OCI-LY1 (cell line): ENCODE measurements around the gene SULF2.

Experiments used
- H2AFZ ChIP-seq: fragments of 200-600 bp; sonication (generic), shearing (Covaris generic); 2 replicates; pipeline ENCODE4 v1.6.0; 2014; ENCODE audit warnings: antibody characterized with exemption, mild to moderate bottlenecking, low read length
- H3F3A ChIP-seq: fragments of 200-600 bp; sonication (generic), shearing (Covaris generic); 2 replicates; pipeline ENCODE4 v1.6.0; 2014; ENCODE audit warnings: mild to moderate bottlenecking, antibody characterized with exemption, low read length, moderate library complexity; ENCODE audit not compliant: insufficient read depth
- H3K27ac ChIP-seq: fragments of 200-600 bp; sonication (generic); 2 replicates; pipeline ENCODE4 v1.5.1; 2014; ENCODE audit warnings: low read length, mixed run types, mild to moderate bottlenecking, low read depth; ENCODE audit not compliant: poor library complexity, severe bottlenecking
- H3K27me3 ChIP-seq: fragments of 200-600 bp; sonication (generic); 2 replicates; pipeline ENCODE4 v1.6.0; 2014; ENCODE audit warnings: antibody characterized with exemption, mild to moderate bottlenecking, low read length, moderate library complexity; ENCODE audit not compliant: insufficient read depth
- H3K36me3 ChIP-seq: fragments of 200-600 bp; sonication (generic); 2 replicates; pipeline ENCODE4 v1.6.1; 2014; ENCODE audit warnings: mild to moderate bottlenecking, antibody characterized with exemption, low read length, moderate library complexity, mixed read lengths; ENCODE audit not compliant: insufficient read depth
- H3K4me1 ChIP-seq: fragments of 200-600 bp; sonication (generic); 2 replicates; pipeline ENCODE4 v1.5.1; 2014; ENCODE audit warnings: mild to moderate bottlenecking, low read length, moderate library complexity; ENCODE audit not compliant: insufficient read depth, severe bottlenecking
- H3K4me2 ChIP-seq: fragments of 200-600 bp; sonication (generic), shearing (Covaris generic); 2 replicates; pipeline ENCODE4 v1.6.1; 2014; ENCODE audit warnings: low read length
- H3K4me3 ChIP-seq: fragments of 200-600 bp; sonication (generic); 2 replicates; pipeline ENCODE4 v1.5.1; 2014; ENCODE audit warnings: low read length, low read depth, mild to moderate bottlenecking, mixed read lengths; ENCODE audit not compliant: poor library complexity, severe bottlenecking
- H3K79me2 ChIP-seq: fragments of 200-600 bp; shearing (Covaris generic); 2 replicates; pipeline ENCODE4 v1.6.1; 2016; ENCODE audit warnings: mixed run types, low read length, mixed read lengths; ENCODE audit not compliant: insufficient read depth
- H3K9ac ChIP-seq: fragments of 200-600 bp; sonication (generic), shearing (Covaris generic); 2 replicates; pipeline ENCODE4 v1.6.1; 2014; ENCODE audit warnings: mild to moderate bottlenecking, low read length, mixed read lengths
- H3K9me2 ChIP-seq: fragments of 200-600 bp; sonication (generic), shearing (Covaris generic); 2 replicates; pipeline ENCODE4 v1.6.1; 2014; ENCODE audit warnings: low read depth, mild to moderate bottlenecking, low read length, mixed read lengths
- H3K9me3 ChIP-seq: fragments of 200-600 bp; shearing (Covaris generic); 2 replicates; pipeline ENCODE4 v1.6.1; 2014; ENCODE audit warnings: low read length, mixed read lengths
- H4K20me1 ChIP-seq: fragments of 200-600 bp; sonication (generic), shearing (Covaris generic); 2 replicates; pipeline ENCODE4 v1.6.0; 2016; ENCODE audit warnings: mild to moderate bottlenecking, low read length; ENCODE audit not compliant: insufficient read depth
- CTCF ChIP-seq: fragments of 200-600 bp; sonication (generic), shearing (Covaris generic); IDR thresholded peaks from 2 replicates; pipeline ENCODE4 v1.5.1; 2017; ENCODE audit warnings: mild to moderate bottlenecking, antibody characterized with exemption, low read length, moderate library complexity, mixed read lengths
- EZH2 ChIP-seq: fragments of 200-600 bp; sonication (generic), shearing (Covaris generic); IDR thresholded peaks from 2 replicates; pipeline ENCODE4 v1.8.0; 2017; ENCODE audit warnings: borderline replicate concordance, mixed run types, mild to moderate bottlenecking, antibody characterized with exemption, low read length, moderate library complexity, mixed read lengths

The SULF2 gene

GRCh38 chr20:47764154-47764733 lies 21.0 kb downstream of the SULF2 start:
- TF ChIP-seq CTCF (no peak), EZH2 (no peak)
- H3K79me2 ChIP-seq: no peaks in the 10 kb centered on the region
- H3K4me3 ChIP-seq: no peak overlapping the region
- no peak overlapping the region for H3K27ac ChIP-seq
- H4K20me1 ChIP-seq: no peaks in the 10 kb centered on the region
- no peak overlapping the region for H2AFZ ChIP-seq
- no peaks in the 10 kb centered on the region for H3K9me2 ChIP-seq
- peaks cover 8% of the 10 kb centered on the region for H3K27me3 ChIP-seq
- no peak overlapping the region for H3K9ac ChIP-seq
- no peaks in the 10 kb centered on the region for H3K4me1 ChIP-seq
- no peaks in the 10 kb centered on the region for H3K36me3 ChIP-seq
- H3K9me3 ChIP-seq: no peaks in the 10 kb centered on the region
- H3F3A ChIP-seq: no peaks in the 10 kb centered on the region
- H3K4me2 ChIP-seq: no peak overlapping the region

- Histone ChIP-seq H3K36me3 (no peaks in the 10 kb centered on the region), H2AFZ (no peak overlapping the region), H3K79me2 (no peaks in the 10 kb centered on the region), H3K4me3 (no peak overlapping the region), H3K4me1 (no peaks in the 10 kb centered on the region), H3K4me2 (no peak overlapping the region), H3K9me2 (no peaks in the 10 kb centered on the region), H3K27me3 (peaks cover 8% of the 10 kb centered on the region), H4K20me1 (no peaks in the 10 kb centered on the region), H3K9ac (no peak overlapping the region), H3K27ac (no peak overlapping the region), H3F3A (no peaks in the 10 kb centered on the region), H3K9me3 (no peaks in the 10 kb centered on the region)
- TF ChIP-seq EZH2 (no peak), CTCF (no peak)
Measured at GRCh38 chr20:47762699-47763268, 22.5 kb downstream of the SULF2 start.

- no peaks in the 10 kb centered on the region for H3K4me1 ChIP-seq
- H3K4me2 ChIP-seq: no peak overlapping the region
- H3K9me3 ChIP-seq: no peaks in the 10 kb centered on the region
- peaks cover 8% of the 10 kb centered on the region for H3K27me3 ChIP-seq
- H3K4me3 ChIP-seq: no peak overlapping the region
- H3F3A ChIP-seq: no peaks in the 10 kb centered on the region
- no peaks in the 10 kb centered on the region for H3K9me2 ChIP-seq
- no peak overlapping the region for H2AFZ ChIP-seq
- no peaks in the 10 kb centered on the region for H3K36me3 ChIP-seq
- H3K27ac ChIP-seq: no peak overlapping the region
- no peaks in the 10 kb centered on the region for H3K79me2 ChIP-seq
- no peaks in the 10 kb centered on the region for H4K20me1 ChIP-seq
- TF ChIP-seq EZH2: no peak
- no peak for TF ChIP-seq CTCF
- H3K9ac ChIP-seq: no peak overlapping the region
Measured at GRCh38 chr20:47761482-47762047, 23.7 kb downstream of the SULF2 start.
